ENCODE results near the gene RHNO1.

RHNO1 gene

GRCh38 chr12:2893007-2893406 lies 16.0 kb downstream of the RHNO1 start:
- no peak for TF ChIP-seq EZH2phosphoT487 (conservative IDR thresholded peaks at IDR 0.05; ENCODE audit: low read length)
- TF ChIP-seq, protein P1, sequence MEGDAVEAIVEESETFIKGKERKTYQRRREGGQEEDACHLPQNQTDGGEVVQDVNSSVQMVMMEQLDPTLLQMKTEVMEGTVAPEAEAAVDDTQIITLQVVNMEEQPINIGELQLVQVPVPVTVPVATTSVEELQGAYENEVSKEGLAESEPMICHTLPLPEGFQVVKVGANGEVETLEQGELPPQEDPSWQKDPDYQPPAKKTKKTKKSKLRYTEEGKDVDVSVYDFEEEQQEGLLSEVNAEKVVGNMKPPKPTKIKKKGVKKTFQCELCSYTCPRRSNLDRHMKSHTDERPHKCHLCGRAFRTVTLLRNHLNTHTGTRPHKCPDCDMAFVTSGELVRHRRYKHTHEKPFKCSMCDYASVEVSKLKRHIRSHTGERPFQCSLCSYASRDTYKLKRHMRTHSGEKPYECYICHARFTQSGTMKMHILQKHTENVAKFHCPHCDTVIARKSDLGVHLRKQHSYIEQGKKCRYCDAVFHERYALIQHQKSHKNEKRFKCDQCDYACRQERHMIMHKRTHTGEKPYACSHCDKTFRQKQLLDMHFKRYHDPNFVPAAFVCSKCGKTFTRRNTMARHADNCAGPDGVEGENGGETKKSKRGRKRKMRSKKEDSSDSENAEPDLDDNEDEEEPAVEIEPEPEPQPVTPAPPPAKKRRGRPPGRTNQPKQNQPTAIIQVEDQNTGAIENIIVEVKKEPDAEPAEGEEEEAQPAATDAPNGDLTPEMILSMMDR (IDR thresholded peaks at IDR 0.05; ENCODE audit: insufficient read depth, low read length, poor library complexity, severe bottlenecking), result no peak
- Histone ChIP-seq H3K4me3 (ENCODE audit: insufficient read depth, low read length, poor library complexity, severe bottlenecking) (no peak overlapping the region), H3K9me3 (ENCODE audit: insufficient read depth, low read length) (no peaks in the 10 kb centered on the region), H3K27ac (ENCODE audit: low read depth, low read length) (no peak overlapping the region), H3F3A (ENCODE audit: insufficient read depth) (peaks cover 23% of the 10 kb centered on the region), H3K36me3 (ENCODE audit: low read length) (no peaks in the 10 kb centered on the region), H4K20me1 (ENCODE audit: low read depth, low read length) (no peaks in the 10 kb centered on the region), H3K9ac (ENCODE audit: low read length) (no peak overlapping the region), H3K79me2 (ENCODE audit: insufficient read depth, low read length) (no peaks in the 10 kb centered on the region; the same call in 1 of the 2 replicates), H3K4me2 (ENCODE audit: low read depth, low read length, poor library complexity, severe bottlenecking) (no peak overlapping the region), H2AFZ (ENCODE audit: low read depth, low read length, severe bottlenecking) (no peak overlapping the region), H3K27me3 (ENCODE audit: low read length) (no peaks in the 10 kb centered on the region), H3K9me2 (replicated peaks; ENCODE audit: insufficient read depth, low read length) (no peaks in the 10 kb centered on the region)

DNA sequence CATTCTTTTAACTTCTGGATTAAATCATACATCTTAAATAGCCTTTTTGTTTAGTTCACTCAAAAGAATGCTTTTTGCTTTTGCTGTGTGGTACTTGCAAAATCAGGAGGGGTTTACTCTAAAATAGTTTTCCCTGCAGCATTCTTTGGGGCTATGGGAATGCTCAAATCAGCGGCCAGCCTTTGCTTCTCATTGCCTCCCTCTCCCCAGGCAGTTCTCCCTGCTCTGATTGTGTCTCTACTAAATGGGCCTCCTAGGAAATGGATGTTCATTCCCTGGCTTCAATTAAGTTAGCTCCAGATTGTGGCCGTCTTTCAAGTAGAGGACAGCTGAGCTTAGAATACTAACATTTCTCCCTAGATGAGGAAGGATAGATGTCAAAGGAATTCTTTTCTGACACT lies 18.0 kb downstream of the RHNO1 start:
- no peaks in the 10 kb centered on the region for H3K9me2 ChIP-seq (replicated peaks; ENCODE audit: insufficient read depth, low read length)
- H3F3A ChIP-seq (ENCODE audit: insufficient read depth), result peaks cover 6% of the 10 kb centered on the region; the same call in 1 of the 2 replicates
- no peak overlapping the region for H3K4me3 ChIP-seq (ENCODE audit: insufficient read depth, low read length, poor library complexity, severe bottlenecking)
- H3K9me3 ChIP-seq (ENCODE audit: insufficient read depth, low read length), result no peaks in the 10 kb centered on the region
- no peak for TF ChIP-seq EZH2phosphoT487 (conservative IDR thresholded peaks at IDR 0.05; ENCODE audit: low read length)
- TF ChIP-seq, protein P1 (IDR thresholded peaks at IDR 0.05; ENCODE audit: insufficient read depth, low read length, poor library complexity, severe bottlenecking), result no peak
- H3K27me3 ChIP-seq (ENCODE audit: low read length), result no peaks in the 10 kb centered on the region
- H4K20me1 ChIP-seq (ENCODE audit: low read depth, low read length), result no peaks in the 10 kb centered on the region
- no peak overlapping the region for H3K27ac ChIP-seq (ENCODE audit: low read depth, low read length)
- no peak overlapping the region for H3K9ac ChIP-seq (ENCODE audit: low read length)
- no peaks in the 10 kb centered on the region for H3K36me3 ChIP-seq (ENCODE audit: low read length)
- H2AFZ ChIP-seq (ENCODE audit: low read depth, low read length, severe bottlenecking), result no peak overlapping the region
- H3K4me2 ChIP-seq (ENCODE audit: low read depth, low read length, poor library complexity, severe bottlenecking), result no peak overlapping the region
- no peaks in the 10 kb centered on the region; the same call in 1 of the 2 replicates for H3K79me2 ChIP-seq (ENCODE audit: insufficient read depth, low read length)

DNA sequence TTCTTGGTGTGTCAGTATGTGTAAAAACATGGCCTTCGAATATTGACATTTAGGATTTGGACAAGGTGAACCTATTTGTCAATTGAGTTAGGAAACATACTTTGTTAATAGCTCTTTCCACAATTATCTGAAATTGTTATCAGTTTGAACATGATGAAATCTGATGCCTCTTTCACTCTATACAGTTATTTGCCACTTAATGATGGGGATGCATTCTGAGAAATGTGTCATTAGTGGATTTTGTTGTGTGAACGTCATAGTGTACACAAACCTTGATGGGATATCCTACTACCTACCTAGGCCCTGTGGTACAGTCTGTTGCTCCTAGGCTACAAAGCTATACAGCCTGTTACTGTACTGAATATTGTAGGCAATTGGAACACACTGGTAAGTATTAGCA lies 18.5 kb downstream of the RHNO1 start:
- Histone ChIP-seq H2AFZ (ENCODE audit: low read depth, low read length, severe bottlenecking) (no peak overlapping the region), H3K4me3 (ENCODE audit: insufficient read depth, low read length, poor library complexity, severe bottlenecking) (no peak overlapping the region), H3K27me3 (ENCODE audit: low read length) (no peaks in the 10 kb centered on the region), H3K4me2 (ENCODE audit: low read depth, low read length, poor library complexity, severe bottlenecking) (no peak overlapping the region), H3K27ac (ENCODE audit: low read depth, low read length) (no peak overlapping the region), H3K36me3 (ENCODE audit: low read length) (no peaks in the 10 kb centered on the region), H3K9ac (ENCODE audit: low read length) (no peak overlapping the region), H3K9me3 (ENCODE audit: insufficient read depth, low read length) (no peaks in the 10 kb centered on the region), H3K79me2 (ENCODE audit: insufficient read depth, low read length) (no peaks in the 10 kb centered on the region; the same call in 1 of the 2 replicates), H3K9me2 (replicated peaks; ENCODE audit: insufficient read depth, low read length) (no peaks in the 10 kb centered on the region), H4K20me1 (ENCODE audit: low read depth, low read length) (no peaks in the 10 kb centered on the region), H3F3A (ENCODE audit: insufficient read depth) (peaks cover 4% of the 10 kb centered on the region; the same call in 1 of the 2 replicates)
- TF ChIP-seq EZH2phosphoT487 (conservative IDR thresholded peaks at IDR 0.05; ENCODE audit: low read length), result no peak
- TF ChIP-seq, protein P1 (IDR thresholded peaks at IDR 0.05; ENCODE audit: insufficient read depth, low read length, poor library complexity, severe bottlenecking), result no peak

Data from SU-DHL-6 (cell line).